ENCODE measurements around the gene POLN.

Gene POLN

DNA sequence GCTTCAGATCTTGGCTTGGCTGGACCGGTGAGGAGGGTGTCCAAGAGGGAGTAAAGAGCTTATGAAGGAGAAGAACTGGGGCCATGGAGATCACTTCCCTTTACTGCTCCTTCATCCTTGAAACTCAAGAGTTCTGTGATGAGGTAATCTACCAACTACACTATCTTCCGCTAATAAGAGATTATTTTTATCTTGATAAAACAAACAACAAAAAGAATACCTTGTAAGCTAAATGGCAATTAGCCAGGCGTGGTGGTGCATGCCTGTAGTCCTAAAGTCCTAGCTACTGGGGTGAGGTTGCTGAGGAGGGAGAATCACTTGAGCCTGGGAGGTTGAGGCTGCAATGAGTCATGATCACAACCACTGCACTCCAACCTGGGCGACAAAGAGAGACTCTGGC is 47.4 kb downstream of the POLN start:
- no peaks in the 10 kb centered on the region for H3K9me3 Mint-ChIP-seq

GRCh38 chr4:2193326-2193725 is 48.6 kb downstream of the POLN start:
- Mint-ChIP-seq H3K27me3 (ENCODE audit: low read depth) (no peaks in the 10 kb centered on the region), H3K36me3 (ENCODE audit: low read depth) (peaks cover 14% of the 10 kb centered on the region), H3K27ac (no peak overlapping the region), H3K4me3 (no peak overlapping the region), H3K9me3 (no peaks in the 10 kb centered on the region), H3K4me1 (ENCODE audit: low read depth) (no peaks in the 10 kb centered on the region)

More for the DNA sequence above, 47.4 kb downstream of the POLN start:
- Mint-ChIP-seq H3K36me3 (ENCODE audit: low read depth) (peaks cover 14% of the 10 kb centered on the region), H3K4me1 (ENCODE audit: low read depth) (no peaks in the 10 kb centered on the region), H3K27me3 (ENCODE audit: low read depth) (no peaks in the 10 kb centered on the region), H3K27ac (no peak overlapping the region), H3K4me3 (no peak overlapping the region)

DNA sequence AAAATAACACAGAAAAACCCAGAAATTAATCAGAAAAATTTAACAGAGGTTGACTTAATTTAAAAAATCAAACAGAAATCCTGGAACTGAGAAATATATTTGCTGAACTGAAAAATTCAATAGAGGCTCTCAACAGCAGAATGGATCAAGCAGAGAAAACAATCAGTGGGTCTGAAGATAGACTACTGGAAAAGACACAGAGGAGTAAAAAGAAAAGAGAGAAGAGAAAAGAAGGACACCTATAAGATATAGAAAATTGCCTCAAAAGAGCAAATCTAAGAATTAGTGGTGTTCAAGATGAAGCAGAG is 55.1 kb downstream of the POLN start:
- no peaks in the 10 kb centered on the region for H3K27me3 Mint-ChIP-seq (ENCODE audit: low read depth)
- peaks cover 15% of the 10 kb centered on the region for H3K9me3 Mint-ChIP-seq
- H3K36me3 Mint-ChIP-seq (ENCODE audit: low read depth), result peaks cover 15% of the 10 kb centered on the region
- H3K4me1 Mint-ChIP-seq (ENCODE audit: low read depth), result peaks cover 12% of the 10 kb centered on the region
- H3K27ac Mint-ChIP-seq, result no peak overlapping the region
- no peak overlapping the region for H3K4me3 Mint-ChIP-seq

- H3K27ac Mint-ChIP-seq, result no peak overlapping the region
- no peak overlapping the region for H3K4me3 Mint-ChIP-seq
- H3K36me3 Mint-ChIP-seq (ENCODE audit: low read depth), result peaks cover 12% of the 10 kb centered on the region
- H3K4me1 Mint-ChIP-seq (ENCODE audit: low read depth), result peaks cover 12% of the 10 kb centered on the region
- peaks cover 15% of the 10 kb centered on the region for H3K9me3 Mint-ChIP-seq
- no peaks in the 10 kb centered on the region for H3K27me3 Mint-ChIP-seq (ENCODE audit: low read depth)
Observed at GRCh38 chr4:2186133-2186864, 55.6 kb downstream of the POLN start.

DNA sequence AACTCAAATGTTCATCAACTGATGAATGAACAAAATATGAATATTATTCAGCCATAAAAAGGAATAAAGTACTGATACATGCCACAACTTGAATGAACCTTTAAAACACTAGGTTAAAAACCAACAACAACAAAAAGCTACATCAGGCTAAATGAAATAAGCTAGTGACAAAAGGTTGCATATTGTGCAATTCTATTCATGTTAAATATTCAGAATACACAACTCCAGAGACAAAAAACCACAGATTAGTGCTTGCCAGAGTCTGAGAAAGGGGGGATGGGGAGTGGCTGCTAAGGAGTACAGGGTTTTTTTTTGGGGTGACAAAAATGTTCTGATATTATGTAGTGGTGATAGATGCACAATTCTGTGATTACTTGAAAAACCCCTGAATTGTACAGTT is 58.5 kb downstream of the POLN start:
- Mint-ChIP-seq H3K27ac (no peak overlapping the region), H3K36me3 (ENCODE audit: low read depth) (peaks cover 15% of the 10 kb centered on the region), H3K27me3 (ENCODE audit: low read depth) (no peaks in the 10 kb centered on the region), H3K4me3 (no peak overlapping the region), H3K9me3 (peaks cover 15% of the 10 kb centered on the region), H3K4me1 (ENCODE audit: low read depth) (peaks cover 12% of the 10 kb centered on the region)

DNA sequence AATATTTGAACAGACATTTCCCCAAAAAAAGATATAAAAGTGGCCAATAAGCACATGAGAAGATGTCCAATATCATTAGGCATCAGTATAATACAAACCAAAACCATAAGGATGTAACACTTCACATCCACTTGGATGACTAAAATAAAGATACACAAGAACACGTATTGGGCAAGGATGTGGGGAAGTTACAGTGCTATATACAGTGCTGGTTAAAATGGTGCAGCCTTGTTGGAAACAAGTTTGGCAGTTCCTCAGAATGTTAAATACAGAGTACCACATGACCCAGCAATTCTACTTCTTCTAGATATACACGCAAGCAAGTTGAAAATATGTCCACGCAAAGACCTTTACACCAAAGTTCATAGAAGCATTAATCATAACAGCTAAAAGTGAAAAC is 58.9 kb downstream of the POLN start:
- Mint-ChIP-seq H3K9me3 (peaks cover 15% of the 10 kb centered on the region), H3K27me3 (ENCODE audit: low read depth) (no peaks in the 10 kb centered on the region), H3K27ac (no peak overlapping the region), H3K4me3 (no peak overlapping the region), H3K4me1 (ENCODE audit: low read depth) (peaks cover 16% of the 10 kb centered on the region), H3K36me3 (ENCODE audit: low read depth) (peaks cover 17% of the 10 kb centered on the region)

DNA sequence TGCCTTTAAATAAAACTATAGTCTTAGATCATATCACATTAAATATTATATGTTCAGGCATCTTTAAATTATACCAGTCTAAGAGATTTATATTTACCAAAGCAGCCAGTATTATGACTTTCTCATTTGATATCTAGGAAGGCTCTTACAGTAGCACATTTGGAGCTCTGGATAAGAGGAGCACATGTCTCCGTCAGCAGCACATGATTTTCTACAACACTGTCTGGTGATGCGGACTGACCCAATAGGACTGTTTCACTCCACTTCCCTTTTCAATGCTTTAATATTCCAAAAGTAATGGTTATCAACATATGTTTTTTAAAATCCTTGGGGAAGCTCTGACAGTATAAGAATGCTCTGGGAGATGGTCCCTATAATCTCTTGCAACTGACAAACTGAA is 61.5 kb downstream of the POLN start:
- Mint-ChIP-seq H3K4me1 (ENCODE audit: low read depth) (peaks cover 40% of the 10 kb centered on the region), H3K27me3 (ENCODE audit: low read depth) (no peaks in the 10 kb centered on the region), H3K36me3 (ENCODE audit: low read depth) (peaks cover 19% of the 10 kb centered on the region)

GRCh38 chr4:2179717-2180116 is 62.2 kb downstream of the POLN start:
- H3K27ac Mint-ChIP-seq, result no peak overlapping the region
- H3K36me3 Mint-ChIP-seq (ENCODE audit: low read depth), result peaks cover 17% of the 10 kb centered on the region
- H3K27me3 Mint-ChIP-seq (ENCODE audit: low read depth), result no peaks in the 10 kb centered on the region
- H3K4me1 Mint-ChIP-seq (ENCODE audit: low read depth), result peaks cover 40% of the 10 kb centered on the region
- no peak overlapping the region for H3K4me3 Mint-ChIP-seq
- H3K9me3 Mint-ChIP-seq, result peaks cover 7% of the 10 kb centered on the region

More for the DNA sequence above, 61.5 kb downstream of the POLN start:
- H3K27ac Mint-ChIP-seq, result no peak overlapping the region
- H3K4me3 Mint-ChIP-seq, result no peak overlapping the region
- peaks cover 7% of the 10 kb centered on the region for H3K9me3 Mint-ChIP-seq

DNA sequence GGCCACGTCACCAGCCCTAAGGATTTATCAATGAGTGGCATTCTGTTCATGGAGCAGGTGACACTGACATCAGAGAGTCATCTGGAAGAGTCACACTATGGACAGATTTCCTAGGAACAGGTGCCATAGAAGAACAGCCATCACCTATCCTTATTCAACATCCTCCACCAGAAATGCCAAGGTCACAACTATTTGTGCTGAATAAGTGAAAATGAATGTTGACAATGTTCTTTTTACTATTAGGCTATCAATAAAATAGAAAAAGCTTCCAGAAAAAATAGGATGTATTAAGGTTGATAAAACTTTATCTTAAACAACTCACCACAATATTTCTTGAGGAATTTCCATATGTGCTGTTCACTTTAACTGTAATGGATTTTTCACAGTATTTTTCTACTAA is 62.9 kb downstream of the POLN start:
- H3K27ac Mint-ChIP-seq, result no peak overlapping the region
- peaks cover 7% of the 10 kb centered on the region for H3K9me3 Mint-ChIP-seq
- no peak overlapping the region for H3K4me3 Mint-ChIP-seq
- peaks cover 43% of the 10 kb centered on the region for H3K4me1 Mint-ChIP-seq (ENCODE audit: low read depth)
- peaks cover 19% of the 10 kb centered on the region for H3K36me3 Mint-ChIP-seq (ENCODE audit: low read depth)
- no peaks in the 10 kb centered on the region for H3K27me3 Mint-ChIP-seq (ENCODE audit: low read depth)

DNA sequence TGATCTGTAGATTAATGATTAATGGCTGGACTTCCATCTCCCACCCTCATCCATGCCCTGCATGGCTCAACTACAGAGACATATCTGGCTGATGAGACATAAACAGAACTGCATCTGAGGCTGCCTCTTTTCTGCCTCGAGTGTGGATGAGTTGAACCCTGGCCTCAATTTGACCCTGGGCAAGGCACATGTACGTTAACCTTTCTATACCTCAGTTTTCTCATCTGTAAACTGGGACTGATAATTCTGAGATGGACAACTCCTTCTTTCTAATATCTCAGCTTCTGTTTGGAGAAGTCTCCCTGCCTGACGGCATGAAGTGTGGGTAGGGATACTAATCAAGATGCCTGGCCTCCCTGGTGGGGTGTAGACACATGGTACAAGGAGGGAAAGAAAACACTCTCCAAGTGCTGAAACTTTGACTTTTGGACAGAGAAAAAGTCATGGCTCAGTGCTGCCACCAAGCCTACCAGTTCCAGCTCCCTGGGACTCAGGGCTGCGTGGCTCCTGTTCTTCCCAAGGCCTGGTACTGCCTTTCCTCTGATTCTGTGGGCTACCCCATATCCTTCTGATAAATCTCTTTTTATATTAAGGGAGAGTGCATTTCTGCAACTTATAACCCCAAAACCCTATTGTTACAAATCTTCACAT is 64.4 kb downstream of the POLN start:
- Mint-ChIP-seq H3K4me1 (ENCODE audit: low read depth) (peaks cover 51% of the 10 kb centered on the region), H3K9me3 (peaks cover 6% of the 10 kb centered on the region), H3K36me3 (ENCODE audit: low read depth) (peaks cover 22% of the 10 kb centered on the region), H3K4me3 (peak overlapping the region; percentile 25), H3K27ac (peak overlapping the region; percentile 58), H3K27me3 (ENCODE audit: low read depth) (no peaks in the 10 kb centered on the region)

DNA sequence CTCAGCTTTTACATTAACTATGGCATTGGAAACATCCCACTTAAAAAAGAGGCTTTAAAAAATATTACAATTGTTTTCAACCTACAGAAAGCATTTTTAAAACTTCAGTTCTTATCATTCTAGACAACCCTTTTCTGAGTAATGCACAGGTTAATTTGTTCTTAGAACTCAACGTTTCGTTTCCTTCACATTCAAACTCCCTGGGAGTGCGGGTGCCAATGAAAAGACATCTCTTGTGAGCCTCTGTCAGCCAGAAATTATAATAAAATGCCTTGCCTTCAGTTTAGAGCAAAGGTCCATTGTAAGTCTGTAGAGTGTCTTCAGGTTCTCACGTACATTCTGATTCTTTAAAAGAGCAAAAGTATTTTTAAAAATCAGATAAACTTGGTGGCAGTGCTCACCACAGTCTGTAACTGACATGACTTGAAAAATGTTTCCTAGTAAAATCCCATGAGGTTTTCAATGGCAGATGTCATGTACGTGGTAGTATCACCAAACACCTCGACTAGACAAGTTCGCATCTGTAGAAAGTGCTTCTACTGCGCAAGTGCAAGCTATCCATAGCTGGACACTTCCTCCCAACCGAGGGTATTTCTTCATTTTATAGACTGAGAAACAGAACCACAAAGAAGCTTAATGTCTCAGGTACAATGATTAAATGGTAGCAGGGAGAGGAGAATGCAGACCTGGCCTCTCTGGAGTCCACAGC is 65.8 kb downstream of the POLN start:
- Mint-ChIP-seq H3K9me3 (no peaks in the 10 kb centered on the region), H3K27me3 (ENCODE audit: low read depth) (no peaks in the 10 kb centered on the region), H3K36me3 (ENCODE audit: low read depth) (peaks cover 24% of the 10 kb centered on the region), H3K27ac (peak overlapping the region; percentile 84), H3K4me3 (peak overlapping the region; percentile 51), H3K4me1 (ENCODE audit: low read depth) (peaks cover 60% of the 10 kb centered on the region)

DNA sequence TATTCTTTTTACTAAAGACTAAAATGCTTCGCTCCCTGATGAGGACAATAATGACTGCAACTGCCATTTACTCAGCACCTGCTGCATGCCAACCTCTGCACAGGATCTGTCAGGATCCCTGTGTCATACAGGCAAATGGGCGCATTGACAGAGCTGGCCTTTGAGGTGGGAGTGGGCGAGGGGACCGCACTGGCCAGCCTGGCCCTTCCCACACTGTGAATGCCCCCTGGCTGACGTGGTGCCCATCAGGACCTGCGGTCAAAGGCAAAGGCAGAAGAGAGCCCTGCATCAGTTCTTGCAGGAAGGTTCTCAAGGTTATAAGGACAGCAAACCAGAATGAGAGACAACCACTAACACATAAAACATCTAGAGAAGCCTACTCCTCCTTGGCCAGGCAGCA is 67.9 kb downstream of the POLN start:
- peaks cover 75% of the 10 kb centered on the region for H3K4me1 Mint-ChIP-seq (ENCODE audit: low read depth)
- peak overlapping the region; percentile 15 for H3K4me3 Mint-ChIP-seq

DNA sequence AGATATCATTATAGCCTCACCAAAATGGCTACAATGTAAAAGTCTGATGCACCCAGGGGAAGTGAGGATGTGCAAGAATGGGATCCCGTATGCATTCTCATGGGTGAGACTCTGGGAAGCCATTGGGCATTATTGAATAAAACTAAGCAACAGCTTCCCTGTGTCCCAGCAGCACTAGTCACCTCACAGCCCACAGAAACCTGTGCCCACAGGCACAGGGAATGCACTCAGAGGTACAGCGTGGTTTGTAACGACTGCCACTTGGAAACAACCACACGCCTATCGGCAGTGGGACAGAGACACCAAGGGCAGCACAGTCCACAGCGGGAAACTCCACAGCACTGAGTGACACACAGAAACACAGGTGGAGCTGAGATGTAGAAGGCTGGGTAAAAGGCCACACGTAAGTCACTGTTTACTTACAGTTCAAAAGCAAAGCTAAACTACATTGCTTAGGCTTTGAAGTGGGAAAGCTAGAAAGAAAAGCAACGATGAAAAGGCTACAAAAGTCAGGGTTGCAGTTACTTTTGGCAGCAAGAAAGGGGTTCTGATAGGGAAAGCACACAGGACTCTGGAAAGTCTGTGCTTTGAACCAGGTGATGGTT is 69.2 kb downstream of the POLN start:
- Mint-ChIP-seq H3K4me1 (ENCODE audit: low read depth) (peaks cover 81% of the 10 kb centered on the region), H3K9me3 (no peaks in the 10 kb centered on the region), H3K4me3 (peak overlapping the region; percentile 56), H3K36me3 (ENCODE audit: low read depth) (peaks cover 33% of the 10 kb centered on the region), H3K27ac (peak overlapping the region; percentile 93), H3K27me3 (ENCODE audit: low read depth) (no peaks in the 10 kb centered on the region)

More for the DNA sequence above, 67.9 kb downstream of the POLN start:
- peaks cover 27% of the 10 kb centered on the region for H3K36me3 Mint-ChIP-seq (ENCODE audit: low read depth)
- no peaks in the 10 kb centered on the region for H3K27me3 Mint-ChIP-seq (ENCODE audit: low read depth)
- no peaks in the 10 kb centered on the region for H3K9me3 Mint-ChIP-seq
- peak overlapping the region; percentile 93 for H3K27ac Mint-ChIP-seq

- peak overlapping the region; percentile 93 for H3K27ac Mint-ChIP-seq
Observed at GRCh38 chr4:2172161-2172560, 69.8 kb downstream of the POLN start.

More at GRCh38 chr4:2172161-2172560, 69.8 kb downstream of the POLN start:
- Mint-ChIP-seq H3K27me3 (ENCODE audit: low read depth) (no peaks in the 10 kb centered on the region), H3K36me3 (ENCODE audit: low read depth) (peaks cover 29% of the 10 kb centered on the region), H3K4me3 (peak overlapping the region; percentile 56), H3K4me1 (ENCODE audit: low read depth) (peaks cover 80% of the 10 kb centered on the region), H3K9me3 (no peaks in the 10 kb centered on the region)
